SK-N-MC (cell line): ENCODE results near the gene GTF3C2.

ENCODE experiments used
- DNase-seq: peaks from one replicate; pipeline ENCODE4 v3.0.0-alpha.2; 2011; ENCODE audit warnings: low read depth, low spot score
- H3K27ac ChIP-seq: fragments of 200-600 bp; sonication (generic); 2 replicates; pipeline ENCODE4 v1.5.1; 2016; ENCODE audit warnings: mixed run types
- H3K36me3 ChIP-seq: fragments of 200-600 bp; sonication (generic); 2 replicates; pipeline ENCODE4 v1.6.1; 2017; ENCODE audit warnings: antibody characterized with exemption, low read length, mixed read lengths; ENCODE audit not compliant: insufficient read depth
- H3K4me3 ChIP-seq: fragments of 200-600 bp; sonication (generic); 2 replicates; pipeline ENCODE4 v1.5.1; 2016
- H3K9ac ChIP-seq: fragments of 200-600 bp; sonication (generic); 2 replicates; pipeline ENCODE4 v1.8.0; 2017; ENCODE audit warnings: mixed run types, mixed read lengths; ENCODE audit not compliant: insufficient read length
- H3K9me3 ChIP-seq: fragments of 200-600 bp; sonication (generic); 2 replicates; pipeline ENCODE4 v1.6.1; 2017; ENCODE audit warnings: low read depth, mild to moderate bottlenecking, antibody characterized with exemption, low read length, moderate library complexity, mixed read lengths
- EZH2 ChIP-seq: fragments of 200-600 bp; sonication (generic); IDR thresholded peaks from one replicate; pipeline ENCODE4 v1.6.1; 2017; ENCODE audit warnings: antibody characterized with exemption
- FOXP2 ChIP-seq: optimal IDR thresholded peaks from 2 replicates; pipeline ENCODE3; 2011; ENCODE audit warnings: mild to moderate bottlenecking, moderate library complexity; ENCODE audit not compliant: insufficient read depth; ENCODE audit errors: extremely low read length, control extremely low read depth
- POLR2AphosphoS5 ChIP-seq: IDR thresholded peaks from 2 replicates; pipeline ENCODE4 v1.6.1; 2012; ENCODE audit warnings: mild to moderate bottlenecking, low read depth, low read length, borderline replicate concordance

GTF3C2 gene

DNA sequence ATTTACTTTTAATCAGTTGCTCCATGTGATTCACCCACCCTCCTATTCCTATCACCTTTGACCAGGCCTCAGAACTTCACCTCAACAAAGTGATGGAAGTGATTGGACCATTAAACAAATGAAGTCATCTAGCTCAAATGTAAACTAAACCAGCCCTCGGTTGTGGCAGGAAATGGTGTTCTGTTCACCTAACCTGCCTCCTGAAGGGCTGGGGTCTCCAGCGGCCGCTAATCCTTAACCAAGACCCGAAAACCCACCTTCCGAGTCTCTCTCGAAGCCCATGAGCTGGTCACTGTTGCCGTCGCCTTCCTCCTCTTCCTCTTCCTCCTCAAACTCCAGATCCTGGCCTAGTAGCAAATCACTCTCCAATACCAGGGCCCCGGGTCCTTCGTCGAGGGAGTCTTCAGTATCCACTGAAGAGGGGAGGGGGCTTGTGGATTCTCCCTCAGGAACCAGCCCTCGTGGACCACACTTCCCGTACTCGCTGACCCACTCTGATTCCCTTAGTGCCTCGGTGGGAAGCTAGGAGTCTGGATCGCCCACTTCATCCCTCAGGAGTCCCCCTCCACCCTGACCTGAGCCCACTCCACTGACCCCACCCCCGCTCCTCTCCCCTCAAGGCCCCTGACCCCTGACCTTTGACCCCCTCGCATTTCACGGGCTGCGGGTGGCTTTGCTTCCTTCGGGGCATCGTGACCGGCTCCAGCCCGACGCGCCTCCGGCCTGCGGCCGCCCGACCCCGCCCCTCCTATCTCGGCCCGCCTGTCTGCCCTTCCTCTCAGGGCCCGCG lies 23.5 kb upstream of the GTF3C2 start:
- no peaks in the 10 kb centered on the region for H3K9me3 ChIP-seq
- H3K9ac ChIP-seq, result peak overlapping the region; percentile 95
- peak overlapping the region; percentile 66 for H3K27ac ChIP-seq
- TF ChIP-seq FOXP2 (no peak), POLR2AphosphoS5 (no peak; the same call in 1 of the 2 replicates), EZH2 (no peak)
- DNase-seq, result no peak
- peak overlapping the region; percentile 94 for H3K4me3 ChIP-seq
- H3K36me3 ChIP-seq, result peaks cover 74% of the 10 kb centered on the region

DNA sequence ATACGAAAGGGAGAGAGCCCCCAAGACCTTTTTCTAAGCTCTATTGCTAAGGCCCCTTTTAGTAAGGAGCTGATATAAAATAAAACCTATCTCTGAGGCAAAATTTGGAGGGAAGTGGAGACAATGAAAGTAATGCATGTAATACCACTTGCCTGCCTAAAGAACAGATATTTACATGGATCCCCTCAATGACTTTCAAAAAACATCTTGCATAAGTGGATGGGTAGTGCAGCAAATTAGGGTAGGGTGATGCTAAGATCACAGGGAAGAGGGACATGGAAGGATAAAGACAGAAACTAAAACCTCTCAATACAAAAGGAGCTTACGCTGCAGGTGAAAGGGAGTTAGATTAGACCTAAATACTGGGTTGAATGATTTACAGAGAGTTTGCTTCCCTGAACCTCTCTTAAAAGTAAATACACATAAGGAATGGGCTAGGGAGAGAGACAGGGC lies 22.8 kb upstream of the GTF3C2 start:
- peak overlapping the region; percentile 66 for H3K27ac ChIP-seq
- no peaks in the 10 kb centered on the region for H3K9me3 ChIP-seq
- no peak for TF ChIP-seq EZH2
- TF ChIP-seq FOXP2, result no peak
- no peak for TF ChIP-seq POLR2AphosphoS5
- peak overlapping the region; percentile 95 for H3K9ac ChIP-seq
- H3K4me3 ChIP-seq, result peak overlapping the region; percentile 94
- no peak for DNase-seq
- peaks cover 74% of the 10 kb centered on the region for H3K36me3 ChIP-seq

GRCh38 chr2:27378809-27379290 lies 22.3 kb upstream of the GTF3C2 start:
- peaks cover 74% of the 10 kb centered on the region for H3K36me3 ChIP-seq
- peak overlapping the region; percentile 66 for H3K27ac ChIP-seq
- peak overlapping the region; percentile 94 for H3K4me3 ChIP-seq
- H3K9ac ChIP-seq, result peak overlapping the region; percentile 95
- TF ChIP-seq POLR2AphosphoS5, result no peak; the same call in 1 of the 2 replicates
- TF ChIP-seq FOXP2, result no peak
- TF ChIP-seq EZH2, result no peak
- DNase-seq, result no peak
- H3K9me3 ChIP-seq, result no peaks in the 10 kb centered on the region

DNA sequence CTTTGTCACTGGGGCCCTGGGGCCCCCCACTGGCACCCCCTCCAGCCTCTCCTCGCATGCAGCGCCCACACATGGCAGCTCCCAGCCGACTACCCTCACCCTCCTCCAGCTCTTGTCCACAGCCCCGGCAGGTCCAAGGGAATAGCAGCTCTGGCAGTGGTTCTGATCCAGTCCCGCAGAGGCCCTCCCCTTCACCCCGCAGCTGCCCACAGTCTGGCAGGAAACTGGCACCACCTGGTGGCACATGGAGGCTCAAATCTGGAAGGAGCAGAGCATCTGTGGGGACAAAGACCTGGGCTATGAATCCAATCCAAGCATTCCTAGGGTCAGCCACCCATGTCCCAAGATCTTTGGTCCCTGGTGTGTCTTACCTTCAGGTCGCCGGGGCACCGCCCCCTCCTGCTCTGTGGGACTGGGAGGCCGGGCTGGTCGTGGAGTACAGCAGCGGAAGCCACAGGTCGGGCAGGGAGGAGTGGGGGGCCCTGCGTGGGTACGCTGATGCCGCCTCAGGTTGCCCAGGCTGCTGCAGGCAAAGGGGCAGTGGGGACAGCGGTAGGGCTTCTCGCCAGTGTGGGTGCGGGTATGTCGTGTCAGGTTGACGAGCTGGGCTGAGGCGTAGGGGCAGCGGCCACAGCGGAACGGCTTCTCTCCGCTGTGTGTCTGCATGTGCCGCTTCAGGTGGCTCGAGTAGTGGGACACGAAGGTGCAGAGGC lies 21.7 kb upstream of the GTF3C2 start:
- peaks cover 74% of the 10 kb centered on the region for H3K36me3 ChIP-seq
- no peaks in the 10 kb centered on the region for H3K9me3 ChIP-seq
- no peak overlapping the region for H3K4me3 ChIP-seq
- no peak overlapping the region for H3K9ac ChIP-seq
- no peak; the same call in 1 of the 2 replicates for TF ChIP-seq POLR2AphosphoS5
- no peak for TF ChIP-seq EZH2
- no peak for TF ChIP-seq FOXP2
- H3K27ac ChIP-seq, result peak overlapping the region; percentile 13; the same call in 1 of the 2 replicates
- no peak for DNase-seq

DNA sequence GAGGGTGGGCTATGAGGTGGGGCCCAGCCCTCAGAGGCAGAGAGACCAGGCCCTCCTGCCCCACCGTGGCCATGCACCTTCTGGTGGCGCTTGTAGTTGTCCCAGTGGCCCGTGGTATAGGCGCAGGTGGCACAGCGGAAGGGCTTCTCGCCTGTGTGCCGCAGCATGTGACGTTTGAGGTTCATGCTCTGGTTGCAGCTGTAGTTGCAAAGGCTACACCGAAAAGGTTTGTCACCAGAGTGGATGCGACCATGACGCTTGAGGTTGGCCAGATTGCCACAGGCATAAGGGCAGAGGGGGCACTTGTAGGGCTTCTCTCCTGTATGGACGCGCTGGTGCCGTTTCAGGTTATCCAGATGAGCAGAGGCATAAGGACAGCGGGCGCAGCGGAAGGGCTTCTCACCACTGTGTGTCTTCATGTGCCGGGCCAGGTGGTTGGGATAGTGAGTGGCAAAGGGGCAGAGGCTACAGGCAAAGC lies 21.1 kb upstream of the GTF3C2 start:
- no peak for DNase-seq
- no peak overlapping the region for H3K9ac ChIP-seq
- H3K4me3 ChIP-seq, result no peak overlapping the region
- H3K9me3 ChIP-seq, result no peaks in the 10 kb centered on the region
- TF ChIP-seq POLR2AphosphoS5, result no peak
- TF ChIP-seq EZH2, result no peak
- TF ChIP-seq FOXP2, result no peak
- H3K27ac ChIP-seq, result no peak overlapping the region
- H3K36me3 ChIP-seq, result peaks cover 77% of the 10 kb centered on the region

DNA sequence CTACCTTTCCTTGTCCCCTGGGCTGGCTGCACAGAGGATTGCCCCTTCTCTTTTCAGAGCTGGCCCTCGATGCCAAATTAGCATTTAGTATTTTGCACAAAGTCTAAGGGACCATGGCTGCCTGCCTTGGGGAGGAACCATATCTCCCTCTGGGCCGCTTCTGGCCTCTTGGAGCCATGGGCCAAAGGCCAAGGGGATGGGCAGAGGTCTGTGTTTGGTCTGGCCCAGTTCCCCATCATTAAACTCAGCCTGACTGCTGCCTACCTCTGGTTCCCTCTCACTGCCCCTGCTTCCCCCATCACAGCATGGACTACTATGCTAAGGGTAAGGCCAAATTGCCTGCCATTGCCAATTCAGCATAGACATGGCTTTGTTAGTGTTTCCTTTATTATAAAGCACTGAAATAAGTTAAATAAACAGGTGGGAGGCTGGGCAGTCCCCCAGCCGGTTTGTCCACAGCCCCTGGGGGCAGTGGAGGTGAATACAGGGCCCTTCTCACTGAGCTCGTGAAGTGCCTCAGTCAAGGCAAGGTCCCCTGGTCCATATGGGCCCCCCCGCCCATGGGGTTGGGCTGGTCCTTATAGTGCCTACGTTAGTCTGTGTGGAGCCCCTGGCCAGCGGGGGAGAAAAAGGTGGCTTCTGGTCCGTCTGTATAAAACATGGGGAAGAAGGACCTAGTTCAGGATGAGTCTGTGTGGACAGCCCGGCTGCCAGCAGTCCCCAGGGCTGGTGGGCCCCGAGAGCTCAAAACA lies 20.5 kb upstream of the GTF3C2 start:
- no peak for DNase-seq
- no peaks in the 10 kb centered on the region for H3K9me3 ChIP-seq
- no peak for TF ChIP-seq FOXP2
- peak; percentile 32; the same call in 1 of the 2 replicates for TF ChIP-seq POLR2AphosphoS5
- no peak for TF ChIP-seq EZH2
- no peak overlapping the region for H3K27ac ChIP-seq
- H3K36me3 ChIP-seq, result peaks cover 78% of the 10 kb centered on the region
- no peak overlapping the region for H3K4me3 ChIP-seq
- H3K9ac ChIP-seq, result no peak overlapping the region

- Histone ChIP-seq H3K27ac (no peak overlapping the region), H3K36me3 (peaks cover 71% of the 10 kb centered on the region), H3K4me3 (no peak overlapping the region), H3K9me3 (no peaks in the 10 kb centered on the region), H3K9ac (no peak overlapping the region)
- DNase-seq, result no peak
- TF ChIP-seq POLR2AphosphoS5 (no peak), EZH2 (no peak), FOXP2 (no peak)
Observed at GRCh38 chr2:27376151-27376865, 19.7 kb upstream of the GTF3C2 start.
